Left colon (tissue), 2 donors: ENCODE measurements around the gene PLA2G4D. TPM values are rescaled to one million over a fixed set of nuclear protein-coding genes. Genes with fewer than 3 reads are reported as not detected.

Experiments used
- ATAC-seq: fragments of 200-7000 bp; cut with Tn5 transposase; one replicate; pipeline ENCODE4 v1.9.1; 2020; ENCODE audit warnings: mild to moderate bottlenecking, moderate library complexity
- DNase-seq, 2 donors: peaks; one replicate each; pipeline ENCODE4 v3.0.0-alpha.2; 2020
- intact Hi-C, 2 donors: fragments of 100-400 bp; cut with DNase I in 1 of 2; cut with micrococcal nuclease in 1 of 2; formaldehyde crosslinking; loops; one replicate each; pipeline versions ENCODE4 v1.11.2 to v1.14.0; 2022; cut with DNase I, micrococcal nuclease
- total RNA-seq, 2 donors: library from RNA; stranded (reverse); fragmentation: NEBNext Ultra II Directional; extraction: Animal tissue kit (Norgen Biotek cat#: 25700); gene quantifications; one replicate each; pipeline ENCODE4 v1.2.1, GENCODE V29; 2021
- donor health status: DM: no; HTN: no; CAD: no.
- donor health status: DM: yes; HTN: yes; CAD: no.

The PLA2G4D gene
- total RNA-seq, 2 donors from 2014 or later = 0.18 to 0.31 TPM

- ATAC-seq = peak; percentile 22
- DNase-seq = no peak
- intact Hi-C loops = no loop called here
Observed at GRCh38 chr15:42045211-42045615, 49.1 kb downstream of the PLA2G4D start.

DNA sequence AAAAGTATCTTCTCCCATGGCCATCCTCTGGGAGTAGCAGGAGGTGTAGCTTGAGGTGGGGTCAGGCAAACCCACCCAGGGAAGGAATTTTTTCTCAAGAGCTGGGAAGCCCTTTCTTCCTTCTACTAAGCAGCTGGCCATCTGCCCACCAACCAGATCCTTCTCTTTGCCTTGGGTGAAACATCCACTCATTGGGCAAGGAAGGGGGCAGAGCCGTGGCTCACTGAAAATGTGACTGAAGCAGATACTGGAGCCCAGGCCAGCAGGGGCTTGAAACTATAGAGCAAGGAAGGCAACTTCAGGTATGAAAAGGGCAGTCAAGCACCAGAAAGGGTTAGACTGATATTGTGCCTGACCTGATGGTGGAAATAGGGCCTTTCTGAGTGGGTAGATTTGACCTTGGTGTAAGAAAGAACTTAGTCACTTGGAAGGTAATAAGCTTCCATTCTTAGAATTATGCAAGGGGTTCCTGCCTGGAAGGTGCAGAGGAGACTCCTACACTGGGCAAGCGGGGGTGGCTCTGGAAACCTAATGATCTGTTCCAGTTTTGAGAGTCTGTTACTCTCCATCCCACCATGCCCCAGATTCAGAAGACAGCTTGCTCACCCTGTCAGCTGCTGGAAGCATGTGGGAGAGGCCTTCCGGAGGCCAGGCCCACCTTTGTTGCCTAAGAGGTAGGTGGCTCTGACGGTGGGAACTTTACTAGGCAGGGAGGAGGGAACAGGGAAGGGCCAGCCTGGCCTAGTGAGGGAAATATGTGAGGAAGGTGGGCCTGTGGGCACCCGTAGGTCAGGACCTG lies 51.6 kb downstream of the PLA2G4D start:
- intact Hi-C loops = no loop called here
- no peak for DNase-seq
- ATAC-seq = no peak

DNA sequence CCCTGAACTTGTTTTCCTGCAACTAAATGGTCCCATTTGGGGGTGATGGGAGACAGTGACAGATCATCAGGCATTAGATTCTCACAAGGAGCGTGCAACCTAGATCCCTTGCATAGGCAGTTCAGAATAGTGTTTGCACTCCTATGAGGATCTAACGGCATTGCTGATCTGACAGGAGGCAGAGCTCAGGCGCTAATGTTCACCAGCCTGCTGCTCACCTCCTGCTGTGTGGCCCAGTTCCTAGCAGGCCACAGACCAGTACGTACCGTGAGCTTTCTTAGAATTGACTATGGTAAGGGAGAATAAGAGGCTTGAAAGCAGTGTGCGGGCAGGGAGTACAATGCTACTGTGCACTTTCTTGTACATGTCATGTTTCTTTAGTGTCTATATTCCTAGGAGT lies 56.0 kb downstream of the PLA2G4D start:
- no peak for ATAC-seq
- intact Hi-C loops = no loop called here
- DNase-seq = no peak

DNA sequence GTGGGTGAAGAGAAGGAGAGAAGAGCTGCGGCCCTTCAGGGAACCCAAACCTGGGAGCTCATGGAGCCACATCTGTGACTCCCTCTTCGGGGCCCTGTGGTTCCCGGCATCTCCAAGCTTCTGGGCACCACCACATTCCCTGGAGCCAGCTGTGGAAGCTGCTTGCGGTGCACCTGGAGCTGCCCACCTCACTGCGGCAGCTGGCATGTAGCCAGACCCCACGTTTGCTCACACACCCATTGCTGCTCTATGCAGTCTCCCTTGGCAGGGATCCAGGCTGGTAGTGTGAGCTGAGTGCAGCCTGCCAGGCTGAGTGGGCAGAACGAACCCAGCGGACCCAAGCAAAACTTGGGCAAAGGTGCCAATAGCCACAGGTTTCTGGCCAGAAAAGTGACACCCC lies 56.7 kb downstream of the PLA2G4D start:
- peak; percentile 56 for ATAC-seq
- intact Hi-C loops = no loop called here
- DNase-seq = peak; percentile 73 to 84

- no peak for DNase-seq
- ATAC-seq = no peak
- intact Hi-C loops = no loop called here
Observed at GRCh38 chr15:42036966-42037365, 57.4 kb downstream of the PLA2G4D start.

DNA sequence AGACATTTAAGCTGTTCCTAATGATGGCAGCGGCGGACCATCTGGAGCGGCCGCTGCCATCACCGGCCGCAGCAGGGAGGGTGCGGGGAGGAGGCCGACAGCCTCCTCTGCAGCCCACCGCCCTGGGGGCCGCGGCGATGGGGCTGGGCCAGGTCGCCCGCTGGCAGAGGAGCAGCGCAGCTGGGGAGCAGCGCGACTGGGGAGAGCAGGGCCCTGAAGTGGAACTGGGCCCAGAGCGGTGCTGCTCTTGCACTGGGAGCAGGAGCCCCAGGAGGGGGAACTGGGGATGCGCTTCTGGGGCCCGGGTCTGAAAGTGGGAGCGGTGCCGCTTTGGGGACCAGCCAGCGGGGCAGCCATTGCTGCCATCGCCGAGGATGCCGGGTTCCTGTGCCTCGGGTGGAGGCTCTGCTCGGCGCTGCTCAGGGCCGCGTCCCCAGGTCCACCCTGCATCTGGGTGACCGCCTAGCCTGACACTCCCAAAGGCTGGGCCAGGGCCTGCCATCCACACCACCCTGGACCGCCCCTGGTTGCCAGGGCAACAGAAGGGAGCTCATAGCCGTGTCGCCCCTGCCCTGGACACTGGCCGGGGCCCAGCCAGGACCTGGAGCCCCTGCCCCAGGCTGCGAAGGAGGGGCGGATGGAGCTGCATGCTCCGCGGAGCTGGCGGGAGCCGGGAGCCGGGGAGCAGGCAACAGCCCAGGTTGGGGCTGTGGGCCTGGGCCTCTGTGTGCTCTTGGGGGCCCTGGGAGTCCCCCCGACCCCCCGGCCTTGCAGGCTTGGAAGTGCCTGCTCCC lies 58.1 kb downstream of the PLA2G4D start:
- ATAC-seq (no peak), DNase-seq (no peak)
- intact Hi-C loops = no loop called here

GRCh38 chr15:42035435-42035761 lies 59.0 kb downstream of the PLA2G4D start:
- intact Hi-C loops = no loop called here
- DNase-seq = peak; percentile 33 to 48
- peak; percentile 76 for ATAC-seq

GRCh38 chr15:42034628-42035434 lies 59.5 kb downstream of the PLA2G4D start:
- ATAC-seq = peak; percentile 68
- DNase-seq = no peak
- intact Hi-C loops = no loop called here

GRCh38 chr15:42033214-42033873 lies 61.0 kb downstream of the PLA2G4D start:
- ATAC-seq = peak; percentile 29
- no peak for DNase-seq
- intact Hi-C loops = no loop called here

DNA sequence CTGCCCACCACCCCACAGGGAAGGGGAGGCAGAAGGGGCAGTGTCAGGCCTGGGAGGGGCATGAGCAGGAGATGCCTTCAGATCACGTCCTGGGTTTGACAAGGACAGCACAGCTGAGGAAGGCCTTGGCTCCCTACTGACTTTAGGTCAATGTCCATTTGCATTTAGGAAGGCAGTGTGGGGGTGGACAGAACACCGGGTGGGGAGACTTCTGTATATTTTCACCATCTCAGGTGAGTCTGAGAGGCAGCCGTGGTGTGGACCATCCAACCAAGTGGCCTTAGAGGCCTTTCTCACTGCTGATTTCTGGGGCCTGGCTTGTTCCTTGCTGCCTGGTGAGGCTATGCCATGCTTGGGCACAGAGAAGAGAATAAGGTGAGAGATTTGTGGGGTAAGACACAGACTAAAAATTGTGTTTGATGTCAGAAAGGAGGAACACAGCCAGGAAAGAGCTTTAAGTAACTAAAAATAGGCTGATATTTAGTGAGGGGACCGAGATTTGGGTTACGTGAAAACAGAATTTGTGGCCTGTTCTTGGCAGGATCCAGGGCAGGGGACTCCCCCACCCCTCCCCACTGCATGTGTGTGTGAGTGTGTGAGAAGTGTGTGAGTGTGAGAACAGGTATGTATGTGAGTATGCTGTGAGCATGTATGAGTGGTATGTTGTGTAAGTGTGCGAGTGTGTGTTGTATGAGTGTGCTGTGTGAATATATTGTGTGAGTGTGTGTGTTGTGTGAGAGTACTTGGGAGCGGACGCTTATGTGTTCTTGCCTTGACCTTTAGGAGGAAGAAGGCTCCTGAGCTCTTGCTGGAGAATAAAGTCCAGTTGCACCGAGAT lies 61.8 kb downstream of the PLA2G4D start:
- DNase-seq (no peak), ATAC-seq (peak; percentile 16)
- intact Hi-C loops = no loop called here

DNA sequence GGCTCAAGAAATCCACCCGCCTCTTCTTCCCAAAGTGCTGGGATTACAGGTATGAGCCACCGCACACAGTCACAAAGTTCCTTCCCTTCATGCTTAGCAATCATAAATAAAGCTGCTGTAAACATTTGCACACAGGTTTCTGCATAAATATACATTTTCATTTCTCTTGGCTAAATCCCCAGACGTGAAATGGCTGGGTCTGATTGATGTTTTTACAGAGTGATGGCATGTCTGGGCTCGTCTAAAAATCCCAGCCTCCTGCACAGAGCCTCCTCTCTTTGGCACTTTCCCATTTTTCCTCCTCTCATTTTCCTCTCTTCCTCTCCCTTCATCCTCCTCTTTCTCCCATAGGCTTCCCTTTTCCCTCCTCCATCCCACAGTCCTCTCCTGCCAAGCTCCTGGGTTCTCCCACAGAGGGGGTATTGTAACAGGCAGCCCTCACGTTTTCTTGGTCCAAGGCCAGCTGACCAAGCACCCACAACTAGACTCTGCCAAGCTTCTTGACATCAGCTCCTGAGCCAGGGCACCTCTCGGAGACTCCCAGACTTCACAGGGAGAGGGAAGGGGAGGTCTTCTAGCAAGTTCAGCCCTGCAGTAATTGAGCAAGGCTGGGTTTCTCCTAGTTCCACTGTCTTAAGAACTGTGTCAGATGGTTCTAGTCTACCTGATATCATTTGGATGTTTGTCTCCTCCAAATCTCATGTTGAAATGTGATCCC lies 63.0 kb downstream of the PLA2G4D start:
- DNase-seq = no peak
- intact Hi-C loops = no loop called here
- no peak for ATAC-seq

- intact Hi-C loops = no loop called here
- DNase-seq (no peak), ATAC-seq (no peak)
Observed at GRCh38 chr15:42027521-42027920, 66.8 kb downstream of the PLA2G4D start.

DNA sequence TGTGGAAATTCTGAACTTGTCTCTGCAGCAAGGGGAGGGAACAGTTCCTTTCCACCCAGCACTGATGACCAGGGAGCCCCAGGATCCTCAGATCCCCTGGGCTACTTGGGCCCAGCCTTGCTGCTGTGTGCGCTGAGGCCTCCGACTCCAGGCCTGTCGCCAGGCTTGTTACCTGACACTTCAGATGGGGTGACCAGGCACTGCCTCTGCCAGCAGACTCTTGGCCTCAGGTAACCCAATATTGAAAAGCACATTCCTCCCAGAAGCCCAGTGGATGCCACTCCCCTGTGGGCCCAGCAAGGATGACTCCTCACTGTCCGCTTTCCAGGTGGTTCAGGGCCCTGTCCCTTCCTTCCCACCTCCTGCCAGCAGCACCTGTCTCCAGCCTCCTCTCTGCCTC lies 70.1 kb downstream of the PLA2G4D start:
- intact Hi-C loops = no loop called here
- ATAC-seq = no peak
- no peak for DNase-seq

- ATAC-seq = no peak
- intact Hi-C loops = no loop called here
- DNase-seq = no peak
Observed at GRCh38 chr15:42021593-42021992, 72.8 kb downstream of the PLA2G4D start.

- ATAC-seq = no peak
- no peak for DNase-seq
- intact Hi-C loops = no loop called here
Observed at GRCh38 chr15:42020713-42021273, 73.6 kb downstream of the PLA2G4D start, which contains the start of gene PLA2G4E. Gene PLA2G4E (minus strand): TSS chr15:42021042. CDS start chr15:42021030, 12 bp downstream.

DNA sequence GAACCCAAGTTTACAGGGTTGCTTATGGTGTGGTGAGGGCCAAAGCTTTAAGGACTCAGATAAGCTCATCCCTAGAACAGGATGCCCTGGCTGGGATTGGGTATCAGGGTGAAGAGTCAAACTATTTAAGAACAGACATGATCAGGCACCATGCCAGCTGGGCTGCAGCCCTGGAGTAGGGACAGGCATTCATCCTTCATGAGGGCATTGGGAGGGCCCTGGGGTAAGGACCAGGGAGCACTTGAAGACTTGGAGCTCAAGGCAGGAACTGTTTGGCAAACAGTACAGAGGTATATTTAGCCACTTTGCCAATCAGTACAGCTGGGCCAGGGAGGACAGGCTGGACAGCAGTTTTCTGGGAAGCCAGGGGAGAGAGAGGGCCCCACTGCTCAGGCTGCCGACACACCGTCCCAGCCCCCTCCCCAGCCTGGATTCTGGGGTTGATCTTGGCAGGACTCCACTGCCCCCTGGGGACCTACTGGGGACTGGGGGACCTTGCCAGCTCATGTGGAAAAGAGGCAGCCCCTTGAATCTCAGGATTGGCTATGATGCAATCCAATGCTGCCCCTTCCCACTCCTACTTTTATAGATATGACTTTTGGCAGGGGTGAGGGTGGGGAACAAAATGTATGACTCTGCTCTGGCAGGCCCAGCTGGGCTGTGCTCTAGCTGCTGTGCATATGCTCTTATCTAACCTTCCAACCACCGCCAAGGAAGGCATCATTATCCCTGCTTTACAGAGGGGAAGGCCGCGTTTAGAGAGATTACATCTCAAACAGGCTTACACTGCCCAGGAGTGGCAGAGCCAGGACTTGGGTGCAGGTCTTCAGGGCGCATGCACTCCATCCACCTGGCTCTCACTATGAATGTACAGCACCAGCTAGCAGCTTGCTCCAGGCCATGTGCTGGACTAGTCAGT lies 75.8 kb downstream of the PLA2G4D start:
- no peak for DNase-seq

More for the DNA sequence above, 75.8 kb downstream of the PLA2G4D start:
- ATAC-seq = no peak
- intact Hi-C loops = no loop called here
